Measurements from ENCODE around the gene MLYCD.
A peak's percentile ranks its signal among the peaks of the same experiment; 100 is the strongest.

Gene MLYCD

GRCh38 chr16:83958137-83958845 lies 59.4 kb downstream of the MLYCD start:
- no peak for DNase-seq

GRCh38 chr16:83958846-83959565 lies 60.1 kb downstream of the MLYCD start:
- DNase-seq: no peak

- DNase-seq: no peak
Observed at GRCh38 chr16:83959656-83960434, 60.9 kb downstream of the MLYCD start.

- no peak for DNase-seq
Observed at GRCh38 chr16:83960521-83961249, 61.8 kb downstream of the MLYCD start.

GRCh38 chr16:83961591-83961990 lies 62.7 kb downstream of the MLYCD start:
- DNase-seq: no peak

GRCh38 chr16:83963277-83964119 lies 64.6 kb downstream of the MLYCD start:
- DNase-seq: no peak

- no peak for DNase-seq
Observed at GRCh38 chr16:83964684-83965443, 65.9 kb downstream of the MLYCD start.

GRCh38 chr16:83965444-83966152 lies 66.7 kb downstream of the MLYCD start:
- no peak for DNase-seq

- no peak for DNase-seq
Observed at GRCh38 chr16:83966153-83966696, 67.3 kb downstream of the MLYCD start.

- no peak for DNase-seq
Observed at GRCh38 chr16:83967091-83967490, 68.2 kb downstream of the MLYCD start.

- peak; percentile 26 to 62 for DNase-seq
Observed at GRCh38 chr16:83967838-83968305, 69.0 kb downstream of the MLYCD start, which contains the start of gene NECAB2. NECAB2 (plus strand) TSS chr16:83968244; CDS start chr16:83968649, 405 bp downstream.

GRCh38 chr16:83968306-83968851 lies 69.5 kb downstream of the MLYCD start:
- DNase-seq: no peak

GRCh38 chr16:83968891-83969649 lies 70.2 kb downstream of the MLYCD start:
- DNase-seq: no peak

GRCh38 chr16:83969771-83970429 lies 71.0 kb downstream of the MLYCD start:
- no peak for DNase-seq

GRCh38 chr16:83970430-83970815 lies 71.5 kb downstream of the MLYCD start:
- no peak for DNase-seq

- DNase-seq: no peak
Observed at GRCh38 chr16:83971165-83972130, 72.5 kb downstream of the MLYCD start.

Data from inflammatory macrophage treated with lipopolysaccharide for 1 hour (primary cell).